ENCODE results near the gene SEC24B.

DNA sequence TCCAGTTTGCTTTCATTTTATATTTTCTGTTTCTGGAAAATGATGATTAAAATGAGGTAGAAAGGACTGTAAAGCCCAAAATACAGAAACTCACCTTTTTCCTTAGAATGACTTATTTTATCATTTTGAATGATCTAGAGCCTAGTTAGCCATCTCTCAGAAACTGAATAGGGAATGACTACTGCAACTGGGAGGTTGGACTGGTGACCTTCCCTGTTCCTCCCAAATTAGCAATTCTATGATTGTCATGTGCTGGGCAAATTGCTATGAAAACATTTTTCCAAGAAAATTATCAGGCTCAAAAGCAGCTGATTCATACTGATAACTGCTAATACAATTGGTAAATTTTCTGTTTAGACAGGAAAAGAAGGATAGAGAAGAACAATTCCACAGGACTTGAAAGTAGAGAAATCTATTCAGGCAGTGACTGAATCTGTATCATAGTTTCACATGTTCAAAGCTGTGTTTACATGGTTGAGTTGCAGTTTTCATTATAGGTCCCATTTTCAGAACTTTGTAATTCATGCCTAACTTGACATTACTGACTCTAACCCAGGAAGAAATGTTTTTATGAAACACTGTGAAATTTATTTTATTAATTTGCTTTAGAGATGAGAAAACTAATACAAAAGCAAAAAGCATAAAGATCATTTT, 43.4 kb upstream of the SEC24B start:
- TF ChIP-seq JUN (IDR thresholded peaks at IDR 0.05; ENCODE audit: borderline replicate concordance, insufficient read depth, insufficient read length, low read depth) (no peak), CTCF (IDR thresholded peaks at IDR 0.05; ENCODE audit: extremely low read depth in 1 of 2, insufficient read depth in 1 of 2, low read depth in 1 of 2, low read length in 2 of 2) (no peak)
